ENCODE measurements around the gene HOXD4.

The HOXD4 gene

GRCh38 chr2:176123411-176124109, 27.8 kb upstream of the HOXD4 start:
- DNase-seq (ENCODE audit: low read depth), result no peak
- H3K4me3 ChIP-seq (ENCODE audit: low read depth, low read length), result no peak overlapping the region
- TF ChIP-seq, protein P1, sequence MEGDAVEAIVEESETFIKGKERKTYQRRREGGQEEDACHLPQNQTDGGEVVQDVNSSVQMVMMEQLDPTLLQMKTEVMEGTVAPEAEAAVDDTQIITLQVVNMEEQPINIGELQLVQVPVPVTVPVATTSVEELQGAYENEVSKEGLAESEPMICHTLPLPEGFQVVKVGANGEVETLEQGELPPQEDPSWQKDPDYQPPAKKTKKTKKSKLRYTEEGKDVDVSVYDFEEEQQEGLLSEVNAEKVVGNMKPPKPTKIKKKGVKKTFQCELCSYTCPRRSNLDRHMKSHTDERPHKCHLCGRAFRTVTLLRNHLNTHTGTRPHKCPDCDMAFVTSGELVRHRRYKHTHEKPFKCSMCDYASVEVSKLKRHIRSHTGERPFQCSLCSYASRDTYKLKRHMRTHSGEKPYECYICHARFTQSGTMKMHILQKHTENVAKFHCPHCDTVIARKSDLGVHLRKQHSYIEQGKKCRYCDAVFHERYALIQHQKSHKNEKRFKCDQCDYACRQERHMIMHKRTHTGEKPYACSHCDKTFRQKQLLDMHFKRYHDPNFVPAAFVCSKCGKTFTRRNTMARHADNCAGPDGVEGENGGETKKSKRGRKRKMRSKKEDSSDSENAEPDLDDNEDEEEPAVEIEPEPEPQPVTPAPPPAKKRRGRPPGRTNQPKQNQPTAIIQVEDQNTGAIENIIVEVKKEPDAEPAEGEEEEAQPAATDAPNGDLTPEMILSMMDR (IDR thresholded peaks at IDR 0.05; ENCODE audit: low read depth, low read length, missing control alignments), result no peak
- in situ Hi-C loops (cut with HindIII; ENCODE audit: low sequenced_read_pairs), result loop anchor here (25.0 kb wide), 1 partner anchor 1014 kb away; no protein-coding TSS in a partner anchor

DNA sequence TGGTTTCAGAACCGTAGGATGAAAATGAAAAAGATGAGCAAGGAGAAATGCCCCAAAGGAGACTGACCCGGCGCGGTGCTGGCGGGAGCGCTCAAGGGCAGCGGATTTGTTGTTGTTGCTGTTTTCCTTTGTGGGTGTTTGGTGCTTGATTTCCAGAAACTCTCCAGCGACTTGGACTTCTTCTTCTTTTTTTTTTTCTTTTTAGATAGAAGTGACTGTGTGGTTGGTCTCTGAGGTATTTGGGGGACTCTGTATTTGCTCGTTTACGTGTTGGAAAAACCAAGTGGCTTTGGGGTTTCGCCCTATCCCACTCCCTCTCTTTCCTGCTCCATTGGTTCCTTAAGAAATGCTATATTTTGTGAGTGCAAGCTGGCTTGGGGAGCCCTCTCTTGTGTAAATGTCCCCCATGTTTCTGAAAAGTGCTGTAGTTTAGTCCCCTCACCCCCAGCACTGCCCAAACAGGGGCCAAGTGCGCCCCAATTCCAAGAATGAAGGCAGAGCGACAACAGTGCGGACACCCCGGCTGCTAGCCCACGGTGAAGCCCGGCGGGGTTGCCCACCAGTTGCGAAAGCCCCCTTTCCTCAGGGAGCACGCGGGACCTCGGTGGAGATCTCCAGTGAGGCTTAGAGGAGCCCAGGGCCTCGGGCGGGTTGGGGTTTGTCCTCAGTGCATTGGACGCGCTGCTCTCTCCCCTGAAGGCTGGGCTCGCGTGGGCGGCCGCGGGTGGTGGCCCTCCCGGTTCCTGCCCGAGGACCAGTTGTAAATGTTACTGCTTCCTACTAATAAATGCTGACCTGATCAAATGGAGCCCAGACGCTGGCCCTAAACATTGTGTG, 27.0 kb upstream of the HOXD4 start:
- no peak for DNase-seq (ENCODE audit: low read depth)
- H3K4me3 ChIP-seq (ENCODE audit: low read depth, low read length), result no peak overlapping the region
- TF ChIP-seq, protein P1 (IDR thresholded peaks at IDR 0.05; ENCODE audit: low read depth, low read length, missing control alignments), result no peak
- in situ Hi-C loops (cut with HindIII; ENCODE audit: low sequenced_read_pairs), result loop anchor here (25.0 kb wide), 1 partner anchor 1013 kb away; no protein-coding TSS in a partner anchor

DNA sequence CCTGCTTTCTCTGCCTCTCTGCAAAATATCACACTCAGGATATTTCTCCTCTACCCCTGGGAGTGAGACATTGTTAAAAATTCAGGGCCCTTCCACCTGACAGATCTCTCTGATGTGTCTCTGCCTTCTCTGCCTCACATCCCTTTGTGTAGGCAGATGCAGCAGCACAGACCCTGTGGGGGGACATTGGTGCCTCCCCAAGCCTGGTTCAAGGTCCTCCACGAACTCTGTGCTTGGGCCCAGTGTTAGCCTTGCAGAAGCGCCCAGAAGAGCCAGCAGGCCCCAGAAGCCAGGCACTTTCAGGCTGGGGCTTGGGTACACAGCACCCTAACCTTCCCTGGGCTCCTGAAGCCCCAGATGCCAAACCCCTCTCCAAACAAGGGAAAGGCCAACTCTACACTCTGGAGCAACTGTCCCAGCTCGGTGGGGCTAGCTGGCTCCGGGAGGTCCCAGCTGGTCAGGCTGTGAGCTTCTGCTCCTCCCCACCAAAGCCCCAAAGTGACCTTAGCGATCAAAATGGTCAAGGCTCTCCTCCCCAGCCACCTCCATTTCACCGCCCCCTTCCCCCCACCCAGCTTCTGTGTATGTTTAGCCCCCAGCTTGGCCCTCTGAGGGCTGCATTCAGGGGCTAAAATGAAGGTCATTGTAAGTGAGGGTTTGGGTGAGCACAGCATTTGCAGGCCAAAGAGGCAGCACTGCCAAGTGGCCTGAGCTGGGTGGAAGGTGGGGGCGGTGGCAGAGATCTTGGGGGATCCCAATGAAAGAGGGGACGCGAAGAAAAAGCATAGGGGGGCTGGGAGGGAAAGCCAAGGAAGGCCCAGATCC, 26.2 kb upstream of the HOXD4 start:
- no peak for DNase-seq (ENCODE audit: low read depth)
- H3K4me3 ChIP-seq (ENCODE audit: low read depth, low read length), result no peak overlapping the region
- in situ Hi-C loops (cut with HindIII; ENCODE audit: low sequenced_read_pairs), result loop anchor here (25.0 kb wide), 1 partner anchor 1012 kb away; no protein-coding TSS in a partner anchor
- TF ChIP-seq, protein P1 (IDR thresholded peaks at IDR 0.05; ENCODE audit: low read depth, low read length, missing control alignments), result no peak

- H3K4me3 ChIP-seq (ENCODE audit: low read depth, low read length), result no peak overlapping the region
- TF ChIP-seq, protein P1 (IDR thresholded peaks at IDR 0.05; ENCODE audit: low read depth, low read length, missing control alignments), result no peak
- in situ Hi-C loops (cut with HindIII; ENCODE audit: low sequenced_read_pairs), result no loop called here
- no peak for DNase-seq (ENCODE audit: low read depth)
Measured at GRCh38 chr2:176125772-176126054, 25.6 kb upstream of the HOXD4 start.

GRCh38 chr2:176126929-176127773, 24.2 kb upstream of the HOXD4 start:
- TF ChIP-seq, protein P1 (IDR thresholded peaks at IDR 0.05; ENCODE audit: low read depth, low read length, missing control alignments), result peak; percentile 75
- peak; percentile 38 for DNase-seq (ENCODE audit: low read depth)
- in situ Hi-C loops (cut with HindIII; ENCODE audit: low sequenced_read_pairs), result no loop called here
- H3K4me3 ChIP-seq (ENCODE audit: low read depth, low read length), result no peak overlapping the region

Measured in astrocyte of the cerebellum (primary cell).